PFSK-1 (cell line): ENCODE results near the gene KAZN.

Source experiments
- FOXP2 ChIP-seq: optimal IDR thresholded peaks from 2 replicates; pipeline ENCODE3; 2011; ENCODE audit warnings: borderline replicate concordance, control low read depth, inconsistent platforms; ENCODE audit not compliant: insufficient read depth; ENCODE audit errors: extremely low read length, extremely low read depth
- POLR2AphosphoS5 ChIP-seq: IDR thresholded peaks from 2 replicates; pipeline ENCODE4 v1.6.1; 2012; ENCODE audit warnings: low read depth, mild to moderate bottlenecking, control low read depth, low read length, moderate library complexity
- REST ChIP-seq, 2 experiments: IDR thresholded peaks; 2 replicates each; pipeline versions ENCODE4 v1.6.1 to v1.8.0; 2011 to 2012; ENCODE audit warnings: low read depth in 2 of 2, low read length in 2 of 2, control low read depth in 1 of 2, inconsistent platforms in 1 of 2, mild to moderate bottlenecking in 1 of 2, moderate library complexity in 1 of 2; ENCODE audit not compliant: insufficient read depth in 1 of 2
- SIN3A ChIP-seq: IDR thresholded peaks from 2 replicates; pipeline ENCODE4 v1.6.1; 2012; ENCODE audit warnings: mild to moderate bottlenecking, low read length, moderate library complexity, borderline replicate concordance; ENCODE audit not compliant: insufficient read depth
- TAF1 ChIP-seq: IDR thresholded peaks from 2 replicates; pipeline ENCODE4 v1.6.1; 2012; ENCODE audit warnings: low read length, control low read depth, borderline replicate concordance; ENCODE audit not compliant: insufficient read depth

GRCh38 chr1:14748977-14749376, 150.5 kb downstream of the KAZN start:
- no peak for TF ChIP-seq REST (IDR thresholded peaks at IDR 0.05; ENCODE audit: insufficient read depth in 1 of 2, low read depth in 2 of 2, low read length in 2 of 2)
- TF ChIP-seq POLR2AphosphoS5, result no peak
- TF ChIP-seq TAF1, result no peak
- no peak for TF ChIP-seq SIN3A
- no peak for TF ChIP-seq FOXP2
